Stimulated activated CD8-positive, alpha-beta memory T cell treated with anti-CD3 and anti-CD28 coated beads, Interleukin-12 subunit alpha, Interleukin-12 subunit beta, amount 100 ng/mL, for 24 hours (primary cell): ENCODE results near the gene ALDH4A1.
A peak's percentile ranks its signal among the peaks of the same experiment; 100 is the strongest.

Source experiments
- DNase-seq: peaks from one replicate; pipeline ENCODE4 v3.0.0-alpha.2; 2020; ENCODE audit errors: extremely low read depth

ALDH4A1 gene

GRCh38 chr1:18939398-18940302 is 37.3 kb upstream of the ALDH4A1 start:
- no peak for DNase-seq

GRCh38 chr1:18938707-18939070 is 36.3 kb upstream of the ALDH4A1 start:
- DNase-seq, result no peak

- DNase-seq, result no peak
These were observed 35.8 kb upstream of the ALDH4A1 start for GRCh38 chr1:18938008-18938706.

GRCh38 chr1:18937539-18937938 is 35.2 kb upstream of the ALDH4A1 start:
- no peak for DNase-seq

- no peak for DNase-seq
These were observed 34.6 kb upstream of the ALDH4A1 start for GRCh38 chr1:18936814-18937481.

- no peak for DNase-seq
These were observed 34.1 kb upstream of the ALDH4A1 start for GRCh38 chr1:18936471-18936813.

- DNase-seq, result no peak
These were observed 32.0 kb upstream of the ALDH4A1 start for GRCh38 chr1:18934205-18935000.

GRCh38 chr1:18932879-18933278 is 30.5 kb upstream of the ALDH4A1 start:
- DNase-seq, result no peak

- no peak for DNase-seq
These were observed 30.0 kb upstream of the ALDH4A1 start for GRCh38 chr1:18932387-18932786.

- DNase-seq, result no peak
These were observed 29.4 kb upstream of the ALDH4A1 start for GRCh38 chr1:18931730-18932129.

GRCh38 chr1:18929686-18930085 is 27.3 kb upstream of the ALDH4A1 start:
- DNase-seq, result no peak

GRCh38 chr1:18928985-18929384 is 26.6 kb upstream of the ALDH4A1 start:
- no peak for DNase-seq

GRCh38 chr1:18928406-18928805 is 26.1 kb upstream of the ALDH4A1 start:
- DNase-seq, result no peak

GRCh38 chr1:18927654-18928272 is 25.4 kb upstream of the ALDH4A1 start:
- DNase-seq, result no peak

GRCh38 chr1:18927082-18927653 is 24.8 kb upstream of the ALDH4A1 start:
- no peak for DNase-seq

GRCh38 chr1:18926315-18927081 is 24.1 kb upstream of the ALDH4A1 start:
- peak; percentile 71 for DNase-seq

- no peak for DNase-seq
These were observed 22.9 kb upstream of the ALDH4A1 start for GRCh38 chr1:18925279-18925678.

- DNase-seq, result no peak
These were observed 21.9 kb upstream of the ALDH4A1 start for GRCh38 chr1:18924221-18924691.

- no peak for DNase-seq
These were observed 21.4 kb upstream of the ALDH4A1 start for GRCh38 chr1:18923756-18924211.
